Muscle of back (tissue), 11 donors: ENCODE measurements around the gene EAF1. TPM values are rescaled to one million over a fixed set of nuclear protein-coding genes. Genes with fewer than 3 reads are reported as not detected.
A peak's percentile ranks its signal among the peaks of the same experiment; 100 is the strongest.
"Not testable (repeated sequence)": the region's sequence is repeated elsewhere in the genome, so short reads cannot be mapped to it uniquely, and the experiment has no call there.

Experiments used
- DNase-seq, 3 donors: peaks; one replicate each; pipeline versions ENCODE4 v3.0.0 to v3.0.0-alpha.2; 2013
- polyA plus RNA-seq, 10 donors: library from polyadenylated mRNA; unstranded; fragments of 120-200 nt; gene quantifications; one replicate each; pipeline ENCODE4 v1.2.1, GENCODE V29; 2013; ENCODE audit not compliant: insufficient read length in 10 of 10

The EAF1 gene
- polyA plus RNA-seq, 10 donors = 9.9 to 17.0 (median 12.9) TPM

GRCh38 chr3:15404767-15405166, 22.6 kb upstream of the EAF1 start:
- DNase-seq = no peak

- DNase-seq = peak; percentile 32 to 61 (median 40)
Observed at GRCh38 chr3:15405448-15406050, 21.8 kb upstream of the EAF1 start.

- no peak for DNase-seq
Observed at GRCh38 chr3:15409239-15409638, 18.2 kb upstream of the EAF1 start.

GRCh38 chr3:15409774-15410173, 17.6 kb upstream of the EAF1 start:
- no peak for DNase-seq

- DNase-seq = not testable (repeated sequence)
Observed at GRCh38 chr3:15410966-15411365, 16.4 kb upstream of the EAF1 start.

GRCh38 chr3:15420871-15421270, 6.5 kb upstream of the EAF1 start:
- DNase-seq = no peak

- DNase-seq = no peak
Observed at GRCh38 chr3:15426579-15427118, 749 bp upstream of the EAF1 start.

GRCh38 chr3:15427981-15428380, 583 bp downstream of the EAF1 start:
- no peak for DNase-seq

- peak in 2 of 3 donors; percentile 9 to 14 for DNase-seq
Observed at GRCh38 chr3:15428539-15428938, 1.1 kb downstream of the EAF1 start.

- no peak for DNase-seq
Observed at GRCh38 chr3:15429080-15429479, 1.7 kb downstream of the EAF1 start.

- DNase-seq = no peak
Observed at GRCh38 chr3:15430624-15431023, 3.2 kb downstream of the EAF1 start.

GRCh38 chr3:15431256-15431837, 3.9 kb downstream of the EAF1 start:
- DNase-seq = no peak

- no peak for DNase-seq
Observed at GRCh38 chr3:15433531-15433930, 6.1 kb downstream of the EAF1 start.

- DNase-seq = no peak
Observed at GRCh38 chr3:15434756-15435155, 7.4 kb downstream of the EAF1 start.

GRCh38 chr3:15436246-15436645, 8.8 kb downstream of the EAF1 start:
- DNase-seq = no peak

- DNase-seq = no peak
Observed at GRCh38 chr3:15438983-15439382, 11.6 kb downstream of the EAF1 start.

- no peak for DNase-seq
Observed at GRCh38 chr3:15439476-15439875, 12.1 kb downstream of the EAF1 start.

GRCh38 chr3:15440891-15441290, 13.5 kb downstream of the EAF1 start:
- DNase-seq = no peak

GRCh38 chr3:15443826-15444524, 16.6 kb downstream of the EAF1 start:
- DNase-seq = no peak

GRCh38 chr3:15449489-15450224, 22.3 kb downstream of the EAF1 start:
- DNase-seq = no peak

GRCh38 chr3:15450438-15451215, 23.2 kb downstream of the EAF1 start:
- no peak for DNase-seq
